Measurements from ENCODE around the gene ANKS1B.
"Not testable (repeated sequence)": the region's sequence is repeated elsewhere in the genome, so short reads cannot be mapped to it uniquely, and the experiment has no call there.

DNA sequence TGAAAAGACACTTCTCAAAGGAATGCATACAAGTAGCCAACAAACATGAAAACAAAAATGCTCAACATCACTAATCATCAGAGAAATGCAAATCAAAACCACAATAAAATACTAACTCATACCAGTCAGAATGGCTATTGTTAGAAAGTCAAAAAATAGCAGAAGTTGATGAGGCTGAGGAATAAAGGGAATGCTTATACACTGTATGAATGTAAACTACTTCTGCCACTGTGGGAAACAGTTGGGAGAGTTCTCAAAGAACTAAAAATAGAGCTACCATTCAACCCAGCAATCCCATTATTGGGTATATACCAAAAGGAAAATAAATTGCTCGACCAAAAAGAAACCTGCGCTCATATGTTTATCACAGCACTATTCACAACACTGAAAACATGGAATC is 360.1 kb downstream of the ANKS1B start:
- TF ChIP-seq POLR2A (IDR thresholded peaks at IDR 0.05; ENCODE audit: low read length); GATA1 (IDR thresholded peaks at IDR 0.05; ENCODE audit: low read depth, low read length): not testable (repeated sequence)

All from erythroblast (primary cell).